Activated CD4-positive, CD25-positive, alpha-beta regulatory T cell (primary cell): ENCODE results near the gene LACTB.
A peak's percentile ranks its signal among the peaks of the same experiment; 100 is the strongest.

ENCODE experiments used
- DNase-seq, 4 experiments: peaks; one replicate each; lab custom pipeline; 2025; lab: John Stamatoyannopoulos, UW

LACTB gene

GRCh38 chr15:63124506-63124905, 2.8 kb downstream of the LACTB start:
- no peak for DNase-seq

- no peak for DNase-seq
These were observed 5.1 kb downstream of the LACTB start for GRCh38 chr15:63126726-63127125.

GRCh38 chr15:63133786-63134185, 12.1 kb downstream of the LACTB start:
- DNase-seq, result no peak

GRCh38 chr15:63134245-63134985, 12.8 kb downstream of the LACTB start:
- no peak for DNase-seq

GRCh38 chr15:63135281-63135680, 13.6 kb downstream of the LACTB start:
- DNase-seq, result no peak

- no peak for DNase-seq
These were observed 14.1 kb downstream of the LACTB start for GRCh38 chr15:63135804-63136203.

GRCh38 chr15:63136742-63137141, 15.1 kb downstream of the LACTB start:
- no peak for DNase-seq

- DNase-seq, result no peak
These were observed 19.3 kb downstream of the LACTB start for GRCh38 chr15:63140936-63141335.

GRCh38 chr15:63145426-63145825, 23.8 kb downstream of the LACTB start:
- no peak for DNase-seq

GRCh38 chr15:63146684-63147083, 25.0 kb downstream of the LACTB start:
- DNase-seq, result no peak

GRCh38 chr15:63151665-63152064, 30.0 kb downstream of the LACTB start:
- DNase-seq, result no peak

- no peak for DNase-seq
These were observed 33.8 kb downstream of the LACTB start for GRCh38 chr15:63155486-63155885.

GRCh38 chr15:63156086-63156710, 34.5 kb downstream of the LACTB start:
- DNase-seq, result no peak

GRCh38 chr15:63156755-63157117, 35.1 kb downstream of the LACTB start:
- DNase-seq, result no peak

GRCh38 chr15:63157118-63157843, 35.6 kb downstream of the LACTB start, which contains the start of gene RPS27L:
TSS of gene RPS27L (minus strand) at chr15:63157477. CDS start at chr15:63157405, 72 bp downstream.
- DNase-seq, result peak; percentile 56 to 77 (median 76)

GRCh38 chr15:63157891-63158431, 36.3 kb downstream of the LACTB start:
- DNase-seq, result no peak

- DNase-seq, result no peak
These were observed 39.0 kb downstream of the LACTB start for GRCh38 chr15:63160638-63161037.

- DNase-seq, result no peak
These were observed 41.6 kb downstream of the LACTB start for GRCh38 chr15:63163217-63163616.

- no peak for DNase-seq
These were observed 43.7 kb downstream of the LACTB start for GRCh38 chr15:63165166-63165859.

GRCh38 chr15:63166219-63166618, 44.6 kb downstream of the LACTB start:
- DNase-seq, result no peak

- DNase-seq, result no peak
These were observed 48.1 kb downstream of the LACTB start for GRCh38 chr15:63169788-63170187.

GRCh38 chr15:63172376-63172775, 50.7 kb downstream of the LACTB start:
- no peak for DNase-seq
